Omental fat pad (tissue), 4 donors: ENCODE measurements around the gene AQP3. TPM values are rescaled to one million over a fixed set of nuclear protein-coding genes. Genes with fewer than 3 reads are reported as not detected.
"Not testable (repeated sequence)": the region's sequence is repeated elsewhere in the genome, so short reads cannot be mapped to it uniquely, and the experiment has no call there.

ENCODE experiments used
- ATAC-seq: fragments of 150-250 bp; one replicate; pipeline ENCODE4 v1.9.1; 2016; ENCODE audit warnings: mild to moderate bottlenecking, moderate library complexity; ENCODE audit not compliant: low FRiP score
- DNase-seq: peaks from one replicate; pipeline ENCODE4 v3.0.0-alpha.2; 2019; ENCODE audit warnings: low spot score
- total RNA-seq, 4 donors: library from RNA; depleted of rRNA; stranded (reverse); fragments of >200 nt; gene quantifications; one replicate each; pipeline ENCODE4 v1.1.0, GENCODE V29; 2016
- TF ChIP-seq, protein P1 (sequence below), 3 donors: fragments of 450-650 bp; IDR thresholded peaks; one replicate each; pipeline ENCODE4 v1.5.1; 2016 to 2017; ENCODE audit warnings: antibody characterized with exemption in 3 of 3, mild to moderate bottlenecking in 3 of 3, moderate library complexity in 2 of 3

Gene AQP3
- total RNA-seq, 4 donors from 2014 or later, result 9.9 to 139 (median 46.3) TPM

- ATAC-seq (no peak), DNase-seq (no peak)
- TF ChIP-seq, protein P1, sequence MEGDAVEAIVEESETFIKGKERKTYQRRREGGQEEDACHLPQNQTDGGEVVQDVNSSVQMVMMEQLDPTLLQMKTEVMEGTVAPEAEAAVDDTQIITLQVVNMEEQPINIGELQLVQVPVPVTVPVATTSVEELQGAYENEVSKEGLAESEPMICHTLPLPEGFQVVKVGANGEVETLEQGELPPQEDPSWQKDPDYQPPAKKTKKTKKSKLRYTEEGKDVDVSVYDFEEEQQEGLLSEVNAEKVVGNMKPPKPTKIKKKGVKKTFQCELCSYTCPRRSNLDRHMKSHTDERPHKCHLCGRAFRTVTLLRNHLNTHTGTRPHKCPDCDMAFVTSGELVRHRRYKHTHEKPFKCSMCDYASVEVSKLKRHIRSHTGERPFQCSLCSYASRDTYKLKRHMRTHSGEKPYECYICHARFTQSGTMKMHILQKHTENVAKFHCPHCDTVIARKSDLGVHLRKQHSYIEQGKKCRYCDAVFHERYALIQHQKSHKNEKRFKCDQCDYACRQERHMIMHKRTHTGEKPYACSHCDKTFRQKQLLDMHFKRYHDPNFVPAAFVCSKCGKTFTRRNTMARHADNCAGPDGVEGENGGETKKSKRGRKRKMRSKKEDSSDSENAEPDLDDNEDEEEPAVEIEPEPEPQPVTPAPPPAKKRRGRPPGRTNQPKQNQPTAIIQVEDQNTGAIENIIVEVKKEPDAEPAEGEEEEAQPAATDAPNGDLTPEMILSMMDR (IDR thresholded peaks at IDR 0.05), result no peak
These were observed 33.1 kb downstream of the AQP3 start for GRCh38 chr9:33414268-33414667.

DNA sequence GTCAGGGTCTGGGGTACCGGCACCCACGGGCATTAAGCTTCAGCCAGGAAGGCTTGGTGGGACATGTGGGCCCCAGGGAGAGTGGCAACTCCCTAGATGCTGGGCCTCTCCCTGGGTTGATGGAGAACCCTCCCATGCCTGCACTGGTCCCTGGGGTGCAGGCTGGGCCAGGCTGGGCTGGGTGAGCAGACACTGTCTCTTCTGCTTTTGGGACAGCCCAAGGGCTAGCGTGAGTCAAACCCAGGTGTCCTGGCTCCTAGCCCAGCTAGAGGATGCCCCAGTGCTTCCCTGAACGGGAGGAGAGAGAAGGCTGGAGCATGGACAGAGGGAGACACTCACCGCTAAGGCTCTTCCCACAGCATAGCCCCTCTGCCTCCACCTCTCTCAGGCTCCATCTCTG, 39.3 kb downstream of the AQP3 start:
- DNase-seq (no peak), ATAC-seq (no peak)
- TF ChIP-seq, protein P1 (IDR thresholded peaks at IDR 0.05), result no peak

- DNase-seq (no peak), ATAC-seq (no peak)
- TF ChIP-seq, protein P1 (IDR thresholded peaks at IDR 0.05), result no peak
These were observed 40.3 kb downstream of the AQP3 start for GRCh38 chr9:33407061-33407460.

DNA sequence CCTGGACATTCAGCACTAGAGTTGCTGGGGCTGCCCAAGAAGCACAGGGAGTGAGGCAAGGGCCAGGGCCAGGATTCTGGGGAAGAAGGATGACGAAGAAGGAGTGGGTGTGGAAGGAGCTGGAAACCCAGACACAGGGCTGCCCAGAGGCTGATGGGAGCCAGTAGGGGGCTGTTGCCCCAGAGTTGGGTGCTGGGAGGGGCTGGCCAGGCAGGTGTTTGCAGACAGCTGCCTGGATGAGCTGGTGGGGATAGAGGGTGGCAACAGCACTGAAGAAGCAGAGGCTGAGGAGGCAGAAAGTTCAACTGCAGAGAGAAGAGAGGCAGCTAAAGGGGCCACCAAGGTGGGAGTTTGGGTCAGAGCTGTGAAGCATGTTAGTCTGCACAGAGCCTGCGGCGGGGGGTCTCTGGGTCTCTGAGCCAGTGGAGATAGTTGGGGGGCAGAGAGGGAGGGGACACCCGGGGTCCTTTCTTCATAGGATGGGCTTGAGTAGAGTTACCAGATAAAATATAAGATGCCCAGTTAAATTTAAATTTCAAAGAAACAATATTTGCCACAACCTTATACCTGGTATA, 42.5 kb downstream of the AQP3 start:
- DNase-seq, result no peak
- ATAC-seq, result peak; percentile 81
- TF ChIP-seq, protein P1 (IDR thresholded peaks at IDR 0.05), result no peak

DNA sequence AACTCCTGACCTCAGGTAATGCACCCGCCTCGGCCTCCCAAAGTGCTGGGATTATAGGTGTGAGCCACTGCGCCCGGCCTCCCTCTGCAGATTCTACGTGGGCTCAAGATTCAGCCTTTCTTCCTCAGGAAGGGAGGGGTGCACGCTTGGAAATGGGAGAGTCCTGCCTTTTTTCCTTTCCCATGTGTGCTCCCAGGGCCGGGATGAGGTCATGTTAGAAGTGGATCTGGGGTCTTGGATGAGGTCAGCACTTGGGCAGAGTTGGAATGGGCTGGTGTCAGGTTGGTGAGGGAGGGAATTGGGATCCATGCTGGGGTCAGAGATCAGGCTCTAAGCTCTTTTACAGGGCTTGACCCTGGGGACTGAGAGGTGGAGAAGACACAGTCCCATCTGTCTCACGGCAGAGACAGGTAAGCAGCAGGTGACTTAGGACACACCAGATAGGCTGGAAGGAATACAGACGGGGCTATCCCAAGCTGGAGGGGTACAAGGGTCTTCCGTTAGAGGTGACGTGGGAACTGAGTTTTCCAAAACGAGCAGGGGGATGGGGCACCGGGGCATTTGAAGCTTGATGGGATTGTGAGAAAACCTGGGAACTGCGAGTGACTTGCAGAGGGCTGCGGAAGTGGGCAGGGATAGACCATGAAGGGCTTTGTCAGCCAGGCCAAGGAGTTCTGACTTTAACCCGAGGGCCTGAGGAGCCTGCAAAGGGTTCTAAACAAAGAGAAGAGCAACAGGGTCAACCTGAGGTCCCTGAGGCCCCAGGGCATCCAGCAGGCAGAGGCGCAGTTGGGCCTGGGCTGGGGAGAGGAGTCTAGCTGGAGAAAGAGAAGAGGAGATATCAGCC, 43.2 kb downstream of the AQP3 start:
- TF ChIP-seq, protein P1 (IDR thresholded peaks at IDR 0.05), result no peak
- ATAC-seq (peak; percentile 24), DNase-seq (no peak)

- not testable (repeated sequence) for DNase-seq, ATAC-seq
These were observed 45.0 kb downstream of the AQP3 start, which contains the start of gene AQP7 for GRCh38 chr9:33402371-33402770. Gene AQP7, minus strand, starts transcription at chr9:33402568. Its CDS starts 1,306 bp downstream, at chr9:33401262.

GRCh38 chr9:33401809-33402208, 45.6 kb downstream of the AQP3 start:
- DNase-seq, ATAC-seq: not testable (repeated sequence)

DNA sequence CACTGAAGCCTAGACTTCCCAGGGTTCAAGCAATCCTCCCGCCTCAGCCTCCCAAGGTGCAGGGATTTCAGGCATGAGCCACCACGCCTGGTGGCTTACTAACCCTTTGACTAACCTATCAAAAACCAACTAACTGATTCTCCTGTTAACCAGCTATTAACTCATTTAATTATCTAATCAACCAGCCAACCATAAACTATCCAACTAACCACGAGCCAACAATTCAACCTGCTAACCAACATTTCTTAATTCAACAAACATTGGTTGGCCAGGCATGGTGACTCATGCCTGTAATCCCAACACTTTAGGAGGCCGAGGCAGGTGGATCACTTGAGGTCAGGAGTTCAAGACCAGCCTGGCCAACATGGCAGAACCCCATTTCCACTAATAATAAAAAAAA, 48.3 kb downstream of the AQP3 start:
- DNase-seq, ATAC-seq: not testable (repeated sequence)

DNA sequence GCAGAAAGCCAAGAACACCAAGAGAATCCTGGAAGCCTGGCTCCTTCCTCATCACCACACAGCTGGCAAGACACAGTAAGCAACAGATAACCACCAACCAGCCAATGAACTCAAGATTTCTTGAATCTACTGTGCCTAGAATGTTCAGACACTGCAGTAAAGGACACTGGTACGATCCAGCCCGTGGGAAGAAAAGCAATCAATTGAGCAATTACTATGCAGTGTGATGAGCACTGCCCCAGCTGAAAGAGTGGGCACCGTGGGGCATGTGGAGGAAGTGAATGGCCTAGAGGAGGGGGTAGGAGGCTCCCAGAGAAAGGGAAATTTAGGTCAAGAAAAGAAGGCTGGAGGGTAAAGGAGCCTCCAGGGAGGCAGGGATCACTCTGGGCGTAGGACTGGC, 49.6 kb downstream of the AQP3 start:
- not testable (repeated sequence) for DNase-seq, ATAC-seq

DNA sequence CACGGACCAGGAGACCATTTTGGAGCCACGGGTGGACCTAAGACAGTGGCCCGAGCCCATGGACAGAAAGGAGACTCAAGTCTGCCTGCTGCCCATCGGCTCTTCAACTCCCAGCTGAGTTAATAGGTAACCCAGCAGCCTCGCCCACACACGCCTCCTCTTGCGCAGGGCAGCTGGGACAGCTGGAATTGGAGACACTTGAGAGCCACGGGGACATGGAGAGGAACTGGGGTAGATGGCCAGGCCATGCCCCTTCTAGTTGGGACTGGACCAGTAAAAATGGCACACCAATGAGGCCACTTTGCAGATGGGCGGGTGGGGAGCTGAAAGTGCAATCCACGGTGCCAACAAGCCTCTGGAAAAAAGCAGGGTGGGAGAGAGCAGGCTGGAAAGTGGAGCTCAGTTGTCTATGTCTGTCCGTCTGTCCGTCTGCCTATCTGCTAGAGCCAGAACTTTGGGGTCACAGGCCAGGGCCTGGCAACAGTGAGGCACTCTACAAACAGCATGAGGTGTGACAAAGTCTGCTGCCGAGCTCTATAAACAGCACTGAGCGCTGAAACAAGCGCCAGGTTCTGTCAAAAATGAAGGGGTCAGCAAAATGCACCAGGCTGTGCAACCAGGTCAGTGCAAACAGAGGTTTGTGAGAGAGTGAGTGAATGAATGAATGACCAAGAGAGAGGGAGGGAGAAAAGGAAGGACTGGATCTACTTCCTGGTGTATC, 52.1 kb downstream of the AQP3 start:
- DNase-seq, ATAC-seq: not testable (repeated sequence)

- ATAC-seq, DNase-seq: not testable (repeated sequence)
These were observed 53.4 kb downstream of the AQP3 start for GRCh38 chr9:33393986-33394385.
